Stimulated activated CD4-positive, alpha-beta T cell treated with anti-CD3 and anti-CD28 coated beads, Interleukin-1b, Interleukin-23, amount 100 ng/mL, for 48 hours (primary cell): Measurements from ENCODE around the gene CTTNBP2NL.
"Not testable (repeated sequence)": the region's sequence is repeated elsewhere in the genome, so short reads cannot be mapped to it uniquely, and the experiment has no call there.

Experiments
- DNase-seq: peaks from one replicate; pipeline ENCODE4 v3.0.0-alpha.2; 2020

Gene CTTNBP2NL

DNA sequence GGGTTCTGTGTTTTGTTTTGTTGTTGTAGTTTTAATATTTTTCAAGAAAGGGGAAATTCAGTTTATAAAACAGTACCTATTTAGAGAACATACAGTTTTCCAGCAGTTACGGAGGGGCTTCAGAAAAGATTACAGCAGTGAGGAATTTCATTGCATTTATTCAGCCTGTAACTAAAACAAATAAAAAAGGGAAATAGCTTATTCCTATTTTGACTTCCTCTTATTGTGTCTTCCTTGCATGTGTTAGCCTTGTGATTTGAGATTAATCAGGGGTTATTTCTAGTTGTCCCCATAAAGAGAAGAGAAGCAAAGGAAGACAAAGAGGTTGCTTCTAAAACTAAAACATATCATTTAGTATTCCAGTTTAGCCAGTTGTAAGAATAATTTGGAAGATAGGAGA is 35.0 kb downstream of the CTTNBP2NL start:
- DNase-seq, result no peak

- DNase-seq, result no peak
Observed at GRCh38 chr1:112435448-112435847, 39.4 kb downstream of the CTTNBP2NL start.

- no peak for DNase-seq
Observed at GRCh38 chr1:112436384-112437156, 40.6 kb downstream of the CTTNBP2NL start.

GRCh38 chr1:112438156-112438555 is 42.1 kb downstream of the CTTNBP2NL start:
- DNase-seq, result not testable (repeated sequence)

- DNase-seq, result no peak
Observed at GRCh38 chr1:112439592-112439991, 43.6 kb downstream of the CTTNBP2NL start.

DNA sequence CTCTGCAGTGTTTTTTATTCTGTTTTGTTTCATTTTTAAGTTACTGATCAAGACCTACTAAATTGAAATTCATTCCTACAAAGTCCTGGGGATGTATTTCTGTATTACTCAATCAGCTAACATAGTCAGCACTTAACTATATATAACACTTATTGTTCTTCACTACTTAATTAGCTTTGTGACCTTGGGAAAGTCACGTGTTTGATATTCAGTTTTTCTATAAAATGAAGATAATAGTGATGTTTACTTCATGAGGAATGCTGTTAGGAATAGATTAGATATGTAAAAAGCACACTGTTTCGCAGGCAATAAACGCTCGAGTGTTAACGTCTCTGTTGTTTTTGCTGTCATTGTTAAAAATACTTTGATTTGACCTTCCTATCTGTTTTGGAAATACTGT is 44.6 kb downstream of the CTTNBP2NL start:
- DNase-seq, result no peak

GRCh38 chr1:112444269-112444668 is 48.3 kb downstream of the CTTNBP2NL start:
- no peak for DNase-seq

- no peak for DNase-seq
Observed at GRCh38 chr1:112445596-112445995, 49.6 kb downstream of the CTTNBP2NL start.

DNA sequence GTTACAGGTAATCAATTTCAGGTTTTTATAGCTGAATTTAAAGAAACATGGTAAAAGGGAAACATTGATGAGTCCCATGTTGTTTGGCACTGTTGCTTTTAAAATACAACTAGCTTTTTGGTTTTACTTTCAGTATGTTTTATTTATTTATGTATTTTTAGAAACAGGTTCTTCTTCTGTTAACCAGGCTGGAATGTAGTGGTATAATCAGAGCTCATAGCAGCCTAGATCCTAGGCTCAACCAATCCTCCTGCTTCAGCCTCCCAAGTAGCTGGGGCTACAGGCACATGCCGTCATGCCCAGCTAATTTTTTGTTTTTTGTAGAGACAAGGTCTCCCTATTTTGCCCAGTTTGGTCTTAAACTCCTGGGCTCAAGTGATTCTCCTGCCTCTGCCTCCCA is 50.4 kb downstream of the CTTNBP2NL start:
- DNase-seq, result no peak

DNA sequence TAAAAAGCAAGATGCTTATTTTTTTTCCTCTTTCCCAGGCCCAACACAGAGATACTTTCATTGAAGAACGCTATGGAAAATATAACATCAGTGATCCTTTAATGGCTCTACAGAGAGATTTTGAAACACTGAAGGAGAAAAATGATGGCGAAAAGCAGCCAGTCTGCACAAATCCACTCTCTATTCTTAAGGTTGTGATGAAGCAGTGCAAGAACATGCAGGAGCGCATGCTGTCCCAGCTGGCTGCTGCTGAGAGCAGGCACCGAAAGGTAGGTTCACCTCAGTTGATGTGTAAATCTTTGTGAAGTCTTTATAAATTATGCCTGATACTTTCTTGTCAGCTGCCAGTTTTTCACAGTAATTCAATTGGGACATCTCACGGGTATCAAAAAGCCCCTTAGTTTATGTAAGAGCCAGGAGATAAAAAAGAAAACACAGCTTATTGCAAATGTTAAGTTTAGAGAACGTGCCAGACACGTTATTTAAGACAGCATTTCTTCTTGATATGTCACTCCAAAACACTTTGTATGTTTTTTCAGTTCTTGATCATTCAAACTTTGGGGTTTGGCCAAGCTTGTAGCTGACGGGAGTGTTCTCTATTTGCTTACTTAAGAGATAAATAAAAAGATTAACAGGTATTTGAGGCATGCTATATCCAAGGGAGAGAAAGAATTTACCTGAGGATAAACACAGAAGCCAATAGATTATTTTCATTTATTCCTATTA is 53.1 kb downstream of the CTTNBP2NL start:
- DNase-seq, result no peak

- no peak for DNase-seq
Observed at GRCh38 chr1:112449630-112449983, 53.6 kb downstream of the CTTNBP2NL start.

DNA sequence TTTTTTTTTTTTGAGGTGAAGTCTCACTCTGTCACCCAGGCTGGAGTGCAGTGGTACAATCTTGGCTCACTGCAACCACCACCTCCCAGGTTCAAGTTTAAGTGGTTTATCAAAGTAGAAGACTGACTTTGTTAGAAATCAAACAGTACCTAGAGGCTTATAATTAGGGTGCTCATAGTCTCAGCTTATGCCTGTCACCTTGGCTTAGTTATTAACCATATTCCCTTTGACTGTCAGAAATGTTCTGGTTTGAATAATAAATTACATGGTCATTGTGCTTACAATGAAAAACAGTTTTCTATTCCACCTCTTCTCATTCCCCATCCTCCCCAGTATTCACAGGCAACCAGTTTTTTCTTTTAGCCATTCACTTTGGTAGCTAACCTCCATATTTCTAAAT is 54.8 kb downstream of the CTTNBP2NL start:
- DNase-seq, result no peak

- DNase-seq, result not testable (repeated sequence)
Observed at GRCh38 chr1:112451301-112451700, 55.3 kb downstream of the CTTNBP2NL start.

- DNase-seq, result no peak
Observed at GRCh38 chr1:112453876-112454275, 57.9 kb downstream of the CTTNBP2NL start.

- DNase-seq, result no peak
Observed at GRCh38 chr1:112454316-112454715, 58.3 kb downstream of the CTTNBP2NL start.

- no peak for DNase-seq
Observed at GRCh38 chr1:112457241-112457640, 61.2 kb downstream of the CTTNBP2NL start.

- DNase-seq, result no peak
Observed at GRCh38 chr1:112457955-112458354, 61.9 kb downstream of the CTTNBP2NL start.

DNA sequence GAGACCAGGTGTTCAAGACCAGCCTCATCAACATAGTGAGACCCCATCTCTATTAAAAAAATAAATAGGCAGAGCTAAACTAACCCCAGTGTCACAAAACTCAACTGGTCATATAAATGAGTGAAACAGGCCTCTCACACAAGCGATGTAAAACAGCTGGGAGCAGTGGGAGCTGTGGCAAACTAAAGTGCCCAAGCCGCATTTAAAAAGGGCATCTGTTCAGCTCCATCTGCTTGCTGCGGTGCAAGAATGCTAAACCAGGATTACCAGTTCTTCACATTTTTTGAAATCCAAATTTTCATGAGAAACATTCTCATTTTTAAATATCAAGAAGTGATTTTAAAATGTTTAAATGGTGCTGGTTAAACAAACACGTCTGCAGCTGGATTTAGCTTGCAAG is 62.7 kb downstream of the CTTNBP2NL start:
- DNase-seq, result no peak

DNA sequence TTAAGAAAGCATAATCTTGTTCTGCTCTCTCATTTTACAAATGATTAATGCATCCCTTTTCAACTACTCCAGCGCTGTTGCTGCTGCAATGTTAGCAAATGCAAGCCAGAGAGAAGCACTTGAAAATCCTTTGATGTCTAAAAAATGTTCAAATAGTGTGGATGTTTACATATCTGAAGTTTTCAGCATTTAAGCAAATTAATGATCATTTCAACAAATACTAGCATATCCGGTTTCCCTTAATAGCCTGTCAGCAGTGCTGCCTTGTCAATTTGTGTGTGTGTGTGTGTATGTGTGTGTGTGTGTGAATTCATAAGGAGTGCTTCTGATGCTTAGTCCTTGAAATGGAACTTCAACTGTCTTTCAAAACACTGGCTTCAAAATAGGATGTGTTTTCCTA is 64.6 kb downstream of the CTTNBP2NL start:
- DNase-seq, result no peak

- no peak for DNase-seq
Observed at GRCh38 chr1:112461200-112461871, 65.3 kb downstream of the CTTNBP2NL start.

DNA sequence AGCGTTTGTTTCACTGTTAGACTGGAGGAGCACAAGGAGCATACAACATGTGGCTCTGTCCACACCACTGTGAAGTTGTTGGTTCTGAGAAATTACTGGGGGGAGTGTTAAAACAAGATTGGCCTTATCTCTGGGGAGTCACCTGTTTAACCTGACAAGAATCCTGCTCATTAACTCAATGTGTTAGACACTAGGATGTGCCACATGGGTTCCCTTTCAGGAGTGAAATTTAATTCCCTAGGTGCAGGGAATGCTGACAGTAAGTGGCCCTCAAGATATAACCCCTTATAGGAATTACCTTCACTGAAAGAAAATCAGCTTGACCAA is 66.9 kb downstream of the CTTNBP2NL start:
- DNase-seq, result no peak

DNA sequence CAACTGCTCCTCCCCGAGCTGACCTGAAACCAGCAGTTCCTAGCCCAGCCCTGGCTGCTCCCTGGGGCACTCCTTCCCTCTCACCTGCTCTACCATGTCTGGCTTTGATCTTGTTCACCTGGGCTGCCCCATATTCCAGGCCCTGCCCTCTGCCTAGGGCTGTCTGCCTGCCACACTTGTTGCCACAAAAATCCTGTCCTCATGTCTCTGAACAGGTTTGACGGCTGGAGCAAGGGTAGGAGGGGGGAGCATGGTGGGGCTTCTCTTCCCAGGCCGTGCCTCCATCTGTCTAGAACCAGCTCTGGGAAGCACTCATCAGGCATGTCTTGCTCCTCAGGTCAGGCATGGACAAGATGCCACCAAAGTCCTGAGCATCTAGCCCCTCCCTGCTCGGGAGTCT is 68.5 kb downstream of the CTTNBP2NL start:
- DNase-seq, result no peak

DNA sequence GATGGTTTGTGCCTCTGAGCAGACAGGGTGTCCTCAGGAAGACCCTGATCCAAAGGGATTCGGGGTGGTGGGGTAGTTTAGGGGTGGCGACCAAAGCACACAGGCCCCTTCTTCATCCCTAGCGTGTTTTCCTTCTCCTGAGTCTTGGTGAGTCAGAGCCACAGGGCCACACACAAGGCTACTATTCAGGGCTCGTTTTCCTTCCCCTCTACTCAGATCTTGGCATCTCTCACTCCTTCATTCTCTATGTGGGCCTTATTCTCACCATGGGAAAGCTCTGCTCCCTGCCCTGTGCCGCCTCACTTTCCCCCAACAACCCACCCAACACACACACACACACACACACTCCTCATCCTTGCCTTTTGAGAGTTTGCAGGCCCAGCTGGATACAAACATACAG is 69.1 kb downstream of the CTTNBP2NL start:
- no peak for DNase-seq

DNA sequence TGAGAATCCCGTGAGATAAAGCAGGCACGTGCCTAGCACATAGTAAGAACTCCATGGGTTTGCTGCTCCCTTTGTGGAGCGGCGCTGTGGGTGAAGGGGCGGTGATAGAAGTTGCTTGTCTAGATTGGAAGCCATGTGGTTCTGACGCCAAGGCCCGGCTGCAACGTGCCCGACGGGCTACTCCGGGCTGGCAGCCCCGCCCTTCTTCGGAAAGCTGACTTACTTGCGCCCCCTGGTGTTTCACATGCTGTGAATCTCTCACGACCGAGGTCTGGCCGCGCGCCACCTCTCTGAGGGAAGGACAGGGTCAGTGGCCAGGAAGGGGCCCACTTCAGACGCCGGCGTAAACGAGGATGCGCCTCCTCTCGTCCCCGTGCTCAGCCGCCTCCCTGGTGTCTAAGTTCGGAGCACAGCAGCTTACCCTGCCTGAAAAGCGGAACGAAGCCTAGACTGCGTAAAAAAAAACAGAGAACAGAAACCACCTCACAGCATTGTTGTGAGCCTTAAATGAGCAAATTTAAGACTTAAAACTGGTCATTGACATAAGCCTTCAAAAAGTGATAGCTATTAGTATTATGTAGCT is 70.2 kb downstream of the CTTNBP2NL start:
- peak; percentile 87 for DNase-seq
